Cardiac muscle cell (in vitro differentiated cells and primary cell): ENCODE results near the gene MBD5. TPM values are rescaled to one million over a fixed set of nuclear protein-coding genes. Genes with fewer than 3 reads are reported as not detected.

Experiments
- DNase-seq, 2 donors: peaks; one replicate each; pipeline versions ENCODE4 v3.0.0 to v3.0.0-alpha.2; 2010 to 2017; ENCODE audit warnings: low read depth in 1 of 2, low spot score in 1 of 2
- H3K27ac ChIP-seq: fragments of 200-600 bp; sonication (generic); 2 replicates; pipeline ENCODE4 v1.5.1; 2016
- H3K27me3 ChIP-seq: fragments of 200-600 bp; sonication (generic); 2 replicates; pipeline ENCODE4 v1.6.0; 2016; ENCODE audit warnings: control low read depth
- H3K36me3 ChIP-seq: fragments of 200-600 bp; sonication (generic); 2 replicates; pipeline ENCODE4 v1.5.1; 2016; ENCODE audit warnings: control low read depth
- H3K4me1 ChIP-seq: fragments of 200-600 bp; sonication (generic); 2 replicates; pipeline ENCODE4 v1.8.1; 2017; ENCODE audit warnings: low read depth, mild to moderate bottlenecking, mixed run types
- H3K4me3 ChIP-seq: fragments of 200-600 bp; sonication (generic); 2 replicates; pipeline ENCODE4 v1.5.1; 2016; ENCODE audit warnings: mild to moderate bottlenecking
- H3K9me3 ChIP-seq: fragments of 200-600 bp; sonication (generic); 2 replicates; pipeline ENCODE4 v1.5.1; 2017; ENCODE audit warnings: low read depth, mild to moderate bottlenecking, control low read depth
- polyA plus RNA-seq: library from polyadenylated mRNA; unstranded; fragments of >200 nt; fragmentation: Nextera tagmentation; extraction: Ambion mirVana; gene quantifications from 2 replicates; pipeline ENCODE4 v1.2.1, GENCODE V29; 2016
- total RNA-seq: library from RNA; depleted of rRNA; stranded (reverse); fragments of >200 nt; gene quantifications from 2 replicates; pipeline ENCODE4 v1.2.3, GENCODE V29; 2016
- TF ChIP-seq, protein P1 (sequence below): IDR thresholded peaks from 2 replicates; pipeline ENCODE4 v1.5.1; 2012; ENCODE audit warnings: low read depth, mild to moderate bottlenecking, low read length

The MBD5 gene
- total and polyA plus RNA-seq, 2 experiments from 2014 or later: 44.5 to 45.6 TPM

DNA sequence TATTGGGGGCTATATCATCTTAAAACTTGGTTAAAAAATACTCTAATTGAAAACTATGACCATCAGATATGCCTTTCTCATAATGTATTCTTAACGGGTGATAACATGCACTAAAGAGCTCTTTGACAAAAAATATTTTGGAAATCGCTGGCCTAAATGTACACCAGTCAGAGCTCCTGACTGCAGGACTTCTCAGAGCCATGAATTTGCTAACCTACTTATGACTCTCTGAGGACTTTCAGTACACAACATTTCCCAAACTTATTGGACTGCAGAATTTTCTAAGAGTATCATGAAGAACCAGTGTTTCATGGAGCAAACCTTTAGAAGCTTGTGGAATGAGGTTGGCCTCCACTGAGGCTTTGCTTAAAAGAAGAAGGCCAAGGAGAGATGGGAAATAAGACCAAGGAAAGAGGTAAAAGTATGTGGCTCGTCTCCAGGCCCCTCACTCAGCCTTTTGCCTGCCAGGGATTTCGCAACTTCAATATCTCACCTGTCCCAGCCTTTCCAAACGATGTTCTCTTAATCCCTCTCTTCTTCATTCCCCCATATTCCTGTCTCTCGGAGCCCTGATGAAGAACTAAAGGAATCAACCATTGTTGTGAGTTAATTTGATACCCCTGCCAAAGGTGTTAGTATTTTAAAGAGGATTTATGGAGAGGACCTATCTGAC lies 534.9 kb downstream of the MBD5 start:
- H3K36me3 ChIP-seq: no peaks in the 10 kb centered on the region
- H3K27me3 ChIP-seq: no peaks in the 10 kb centered on the region
- no peak overlapping the region for H3K4me3 ChIP-seq
- no peaks in the 10 kb centered on the region for H3K4me1 ChIP-seq
- DNase-seq: no peak
- TF ChIP-seq, protein P1, sequence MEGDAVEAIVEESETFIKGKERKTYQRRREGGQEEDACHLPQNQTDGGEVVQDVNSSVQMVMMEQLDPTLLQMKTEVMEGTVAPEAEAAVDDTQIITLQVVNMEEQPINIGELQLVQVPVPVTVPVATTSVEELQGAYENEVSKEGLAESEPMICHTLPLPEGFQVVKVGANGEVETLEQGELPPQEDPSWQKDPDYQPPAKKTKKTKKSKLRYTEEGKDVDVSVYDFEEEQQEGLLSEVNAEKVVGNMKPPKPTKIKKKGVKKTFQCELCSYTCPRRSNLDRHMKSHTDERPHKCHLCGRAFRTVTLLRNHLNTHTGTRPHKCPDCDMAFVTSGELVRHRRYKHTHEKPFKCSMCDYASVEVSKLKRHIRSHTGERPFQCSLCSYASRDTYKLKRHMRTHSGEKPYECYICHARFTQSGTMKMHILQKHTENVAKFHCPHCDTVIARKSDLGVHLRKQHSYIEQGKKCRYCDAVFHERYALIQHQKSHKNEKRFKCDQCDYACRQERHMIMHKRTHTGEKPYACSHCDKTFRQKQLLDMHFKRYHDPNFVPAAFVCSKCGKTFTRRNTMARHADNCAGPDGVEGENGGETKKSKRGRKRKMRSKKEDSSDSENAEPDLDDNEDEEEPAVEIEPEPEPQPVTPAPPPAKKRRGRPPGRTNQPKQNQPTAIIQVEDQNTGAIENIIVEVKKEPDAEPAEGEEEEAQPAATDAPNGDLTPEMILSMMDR: no peak
- H3K9me3 ChIP-seq: no peaks in the 10 kb centered on the region
- H3K27ac ChIP-seq: no peak overlapping the region

GRCh38 chr2:148557844-148558436 lies 537.0 kb downstream of the MBD5 start:
- no peaks in the 10 kb centered on the region for H3K27me3 ChIP-seq
- H3K9me3 ChIP-seq: no peaks in the 10 kb centered on the region
- no peak overlapping the region for H3K4me3 ChIP-seq
- no peaks in the 10 kb centered on the region for H3K36me3 ChIP-seq
- DNase-seq: no peak
- TF ChIP-seq, protein P1: peak; percentile 18
- no peaks in the 10 kb centered on the region for H3K4me1 ChIP-seq
- no peak overlapping the region for H3K27ac ChIP-seq

DNA sequence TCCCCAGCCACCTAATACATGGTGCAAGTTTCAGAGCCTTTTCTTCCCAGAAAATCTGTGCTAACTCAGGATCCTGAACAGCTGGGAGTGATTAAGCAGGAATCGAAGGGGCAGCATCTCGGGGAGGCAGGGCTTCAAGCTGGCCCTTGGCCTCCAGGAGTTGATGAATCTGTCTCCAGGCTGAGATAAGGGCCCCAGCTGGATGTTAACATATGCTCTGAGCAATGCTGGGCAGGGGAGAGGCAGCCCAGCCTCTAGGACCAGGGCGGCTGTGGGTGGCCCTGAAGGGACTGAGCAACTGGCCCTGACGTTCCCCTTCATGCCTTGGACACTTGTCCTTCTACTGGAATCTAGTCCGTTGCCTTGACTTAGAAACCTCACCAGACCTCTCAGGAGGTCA lies 539.6 kb downstream of the MBD5 start:
- Histone ChIP-seq H3K27ac (no peak overlapping the region), H3K4me1 (no peaks in the 10 kb centered on the region), H3K27me3 (no peaks in the 10 kb centered on the region), H3K36me3 (no peaks in the 10 kb centered on the region), H3K9me3 (no peaks in the 10 kb centered on the region), H3K4me3 (no peak overlapping the region)
- TF ChIP-seq, protein P1: no peak
- DNase-seq: peak in 1 of 2 donors; percentile 64

- H3K4me1 ChIP-seq: no peaks in the 10 kb centered on the region
- TF ChIP-seq, protein P1: no peak
- H3K4me3 ChIP-seq: no peak overlapping the region
- DNase-seq: peak in 1 of 2 donors; percentile 26
- H3K36me3 ChIP-seq: no peaks in the 10 kb centered on the region
- H3K27me3 ChIP-seq: no peaks in the 10 kb centered on the region
- no peaks in the 10 kb centered on the region for H3K9me3 ChIP-seq
- H3K27ac ChIP-seq: no peak overlapping the region
Measured at GRCh38 chr2:148561389-148561788, 540.5 kb downstream of the MBD5 start.

GRCh38 chr2:148565272-148565894 lies 544.5 kb downstream of the MBD5 start:
- H3K4me3 ChIP-seq: no peak overlapping the region
- DNase-seq: peak in 1 of 2 donors; percentile 16
- no peaks in the 10 kb centered on the region for H3K36me3 ChIP-seq
- TF ChIP-seq, protein P1: peak; percentile 20
- H3K27me3 ChIP-seq: no peaks in the 10 kb centered on the region
- H3K27ac ChIP-seq: no peak overlapping the region
- H3K9me3 ChIP-seq: no peaks in the 10 kb centered on the region
- H3K4me1 ChIP-seq: no peaks in the 10 kb centered on the region

Other genes with a start within 250 kb of the MBD5 start
- 8.9 and 12.4 TPM in 2 replicates for gene ACVR2A, start 176.1 kb upstream of the MBD5 start, total RNA-seq
- gene ACVR2A, start 176.1 kb upstream of the MBD5 start, polyA plus RNA-seq: 10.3 and 14.2 TPM in 2 replicates
- 72.6 and 116 TPM in 2 replicates for gene ORC4, start 354 bp upstream of the MBD5 start, total RNA-seq
- 44.0 and 56.3 TPM in 2 replicates for gene ORC4, start 354 bp upstream of the MBD5 start, polyA plus RNA-seq